Measurements from ENCODE around the gene BMPER.

DNA sequence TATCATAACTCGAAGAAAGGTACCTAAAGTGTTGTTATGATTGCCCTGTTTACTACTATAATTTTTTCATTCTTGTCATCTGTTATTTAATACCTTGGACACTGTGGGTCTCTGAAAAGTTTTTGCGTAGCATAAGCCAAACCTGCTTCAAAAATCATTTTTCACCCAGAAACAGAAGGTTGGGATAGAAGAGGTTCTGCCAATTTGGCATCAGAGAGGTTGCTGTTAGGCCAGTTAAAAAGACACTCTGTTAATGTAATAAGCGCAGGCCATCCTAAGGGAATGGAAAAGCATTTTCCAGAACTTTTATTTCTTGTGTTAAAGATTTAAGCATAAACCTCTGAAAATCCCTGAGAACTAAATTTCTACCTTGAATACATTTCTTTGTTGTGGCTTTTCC, 212.2 kb downstream of the BMPER start:
- no peak for TF ChIP-seq CTCF (conservative IDR thresholded peaks at IDR 0.05 in 1 of 2, IDR thresholded peaks at IDR 0.05 in 1 of 2; ENCODE audit: extremely low read depth in 1 of 2, insufficient read depth in 1 of 2, low read depth in 1 of 2, low read length in 2 of 2)
- no peak for TF ChIP-seq EZH2 (IDR thresholded peaks at IDR 0.05; ENCODE audit: borderline replicate concordance, low read length)

All from mammary epithelial cell (primary cell).